GM12878 (cell line): ENCODE measurements around the gene CCDC57. TPM values are rescaled to one million over a fixed set of nuclear protein-coding genes. Genes with fewer than 3 reads are reported as not detected.
A peak's percentile ranks its signal among the peaks of the same experiment; 100 is the strongest.

ENCODE experiments used
- ATAC-seq: fragments of 200-7000 bp; cut with Tn5 transposase; 3 replicates; pipeline ENCODE4 v1.9.1; 2020; ENCODE audit warnings: mild to moderate bottlenecking, moderate library complexity
- BruUV-seq: library from RNA; stranded (reverse); fragments of 400-500 nt; replicated peaks from 2 replicates; lab custom pipeline; 2021; lab: Mats Ljungman, UMichigan
- CTCF ChIA-PET: fragments of 300-600 bp; sonication (Branson Sonifier 250); formaldehyde crosslinking; extraction: SDS; loops from one replicate; lab custom pipeline; 2021; ENCODE audit warnings: inconsistent platforms; lab: Yijun Ruan, JAX
- POLR2A ChIA-PET: fragments of 350-600 bp; formaldehyde crosslinking; extraction: SDS; loops from one replicate; lab custom pipeline; 2021; ENCODE audit warnings: inconsistent platforms; lab: Charles Lee
- RAD21 ChIA-PET: fragments of 300-600 bp; sonication (Branson Sonifier 250); formaldehyde crosslinking; loops from one replicate; lab custom pipeline; 2023; ENCODE audit warnings: antibody characterized with exemption; ENCODE audit not compliant: unreplicated experiment; lab: Charles Lee
- SMC1A ChIA-PET: fragments of 300-600 bp; sonication (Branson Sonifier 250); formaldehyde crosslinking; loops from one replicate; lab custom pipeline; 2023; ENCODE audit not compliant: unreplicated experiment, uncharacterized antibody; lab: Charles Lee
- DNase-seq: peaks from one replicate; pipeline ENCODE4 v3.0.0-alpha.2; 2011; ENCODE audit warnings: low read depth, low spot score
- FAIRE-seq: peaks from 3 replicates; lab custom pipeline; 2011; peaks lifted over from hg19 to GRCh38; lab: Jason Lieb, UNC
- H2AFZ ChIP-seq: 2 replicates; pipeline ENCODE4 v1.6.0; 2011; ENCODE audit warnings: low read depth, low read length, control low read depth; ENCODE audit not compliant: control insufficient read depth
- H3K27ac ChIP-seq: 2 replicates; pipeline ENCODE4 v1.5.1; 2011; ENCODE audit warnings: control low read depth; ENCODE audit not compliant: control insufficient read depth, insufficient read depth
- H3K27me3 ChIP-seq, 2 experiments: replicated peaks in 1 of 2; 2 replicates each; pipeline versions ENCODE4 v1.6.0 to v1.6.1; 2011; ENCODE audit warnings: low read length in 1 of 2; ENCODE audit not compliant: control insufficient read depth in 2 of 2, insufficient read depth in 2 of 2
- H3K36me3 ChIP-seq, 2 experiments: 2 replicates each; pipeline ENCODE4 v1.5.1; 2011; ENCODE audit warnings: low read length in 1 of 2; ENCODE audit not compliant: control insufficient read depth in 2 of 2, insufficient read depth in 2 of 2
- H3K4me1 ChIP-seq: 2 replicates; pipeline ENCODE4 v1.6.1; 2011; ENCODE audit warnings: mild to moderate bottlenecking, low read length, moderate library complexity, mixed read lengths; ENCODE audit not compliant: control insufficient read depth, insufficient read depth
- H3K4me2 ChIP-seq: 2 replicates; pipeline ENCODE4 v1.6.0; 2011; ENCODE audit warnings: control low read depth; ENCODE audit not compliant: control insufficient read depth, insufficient read depth
- H3K4me3 ChIP-seq: fragments of 200-600 bp; sonication (generic); 2 replicates; pipeline ENCODE4 v1.5.1; 2016
- H3K79me2 ChIP-seq: 2 replicates; pipeline ENCODE4 v1.6.0; 2011; ENCODE audit warnings: low read length; ENCODE audit not compliant: control insufficient read depth, insufficient read depth
- H3K9ac ChIP-seq: 2 replicates; pipeline ENCODE4 v1.8.0; 2011; ENCODE audit warnings: low read length, control low read depth, mixed read lengths; ENCODE audit not compliant: control insufficient read depth, insufficient read depth
- H3K9me3 ChIP-seq: replicated peaks from 3 replicates; pipeline ENCODE4 v1.5.1; 2011; ENCODE audit warnings: mild to moderate bottlenecking, low read length; ENCODE audit not compliant: control insufficient read depth, insufficient read depth
- H4K20me1 ChIP-seq: 2 replicates; pipeline ENCODE4 v1.6.0; 2011; ENCODE audit not compliant: control insufficient read depth, insufficient read depth
- CBX3 ChIP-seq: fragments of 200-600 bp; sonication (generic); IDR thresholded peaks from 2 replicates; pipeline ENCODE4 v1.6.1; 2016; ENCODE audit warnings: low read depth, borderline replicate concordance
- CEBPB ChIP-seq, 2 experiments: fragments of 150-350 bp in 1 of 2; IDR thresholded peaks; 2 replicates each; pipeline ENCODE4 v1.6.1; 2012 to 2014; ENCODE audit warnings: low read depth in 2 of 2, low read length in 2 of 2, borderline replicate concordance in 1 of 2, inconsistent platforms in 1 of 2
- DPF2 ChIP-seq: fragments of 450-650 bp; IDR thresholded peaks from 2 replicates; pipeline ENCODE4 v1.6.1; 2017; ENCODE audit warnings: mild to moderate bottlenecking
- EED ChIP-seq: sonication (generic); IDR thresholded peaks from 2 replicates; pipeline ENCODE4 v1.6.1; 2016; ENCODE audit warnings: antibody characterized with exemption, low read depth
- POLR2A ChIP-seq: IDR thresholded peaks from 2 replicates; pipeline ENCODE4 v1.6.1; 2011; ENCODE audit warnings: low read depth, mild to moderate bottlenecking, low read length
- SMAD5 ChIP-seq: IDR thresholded peaks from 2 replicates; pipeline ENCODE4 v1.6.1; 2016; ENCODE audit warnings: antibody characterized with exemption, low read depth
- ZNF24 ChIP-seq: fragments of 450-650 bp; IDR thresholded peaks from 2 replicates; pipeline ENCODE4 v1.6.1; 2017; ENCODE audit warnings: antibody characterized with exemption, mild to moderate bottlenecking
- WGBS: methylation state at CpG from one replicate; pipeline ENCODE4 v1.1.6; 2016; ENCODE audit warnings: low lambda C conversion rate; ENCODE audit not compliant: insufficient replicate concordance, insufficient coverage; ENCODE audit errors: missing lambda C conversion rate; 5-methylcytosine and 5-hydroxymethylcytosine counted together
- in situ Hi-C: fragments of 300-500 bp; cut with MboI; formaldehyde crosslinking; loops from 9 replicates; pipeline ENCODE4 v1.14.3; 2018; ENCODE audit warnings: mixed read lengths
- intact Hi-C: fragments of 100-400 bp; cut with micrococcal nuclease; formaldehyde crosslinking; loops from one replicate; pipeline ENCODE4 v1.14.2; 2022; ENCODE audit not compliant: unreplicated experiment
- polyA plus RNA-seq, 11 experiments: library from polyadenylated mRNA; depleted of rRNA in 4 of 11; unstranded in 6 of 11; stranded (reverse) in 5 of 11; fragments of >200 nt; fragmentation: Nextera tagmentation in 4 of 11; fragmentation: Illumina TruSeq in 1 of 11; extraction: Ambion mirVana in 4 of 11; extraction: Trizol in 1 of 11; gene quantifications; 1 replicate in 1 of 11; 2 replicates in 10 of 11; pipeline versions ENCODE4 v1.2.1 to v1.2.3, GENCODE V29; 2011 to 2016; ENCODE audit warnings: inconsistent platforms in 2 of 11, missing spikeins in 2 of 11, low read depth in 1 of 11
- total RNA-seq, 4 experiments: library from RNA; depleted of rRNA in 3 of 4; stranded (reverse); fragments of >200 nt in 3 of 4; fragmentation: Illumina TruSeq in 1 of 4; extraction: Trizol in 1 of 4; gene quantifications; 2 replicates each; pipeline versions ENCODE4 v1.2.1 to v1.2.3, GENCODE V29; 2013 to 2021

The CCDC57 gene
- total and polyA plus RNA-seq, 10 of the 15 experiments (the other 5 are each of a cell fraction or from before 2014, with no cell fraction given), result 5.4 to 123 (median 45.8) TPM

GRCh38 chr17:82055965-82056728 lies 156.5 kb downstream of the CCDC57 start:
- Histone ChIP-seq H3K27ac (no peak overlapping the region), H3K4me3 (no peak overlapping the region), H3K36me3 (peaks cover under 1 to 33% of the 10 kb centered on the region in 2 experiments), H3K4me1 (peaks cover 4% of the 10 kb centered on the region), H3K4me2 (no peak overlapping the region), H3K9ac (no peak overlapping the region), H4K20me1 (no peaks in the 10 kb centered on the region), H2AFZ (no peak overlapping the region), H3K27me3 (no peaks in the 10 kb centered on the region), H3K9me3 (no peaks in the 10 kb centered on the region), H3K79me2 (peaks cover 14% of the 10 kb centered on the region)
- RAD21 ChIA-PET, result no interaction called here
- no peak for ATAC-seq
- no TSS peak for BruUV-seq
- in situ Hi-C loops (no loop called here), intact Hi-C loops (no loop called here)
- no peak for FAIRE-seq
- SMC1A ChIA-PET, result no interaction called here
- POLR2A ChIA-PET, result interaction anchor here (0.6 to 2.4 kb wide), 2 partner anchors 10 to 19 kb away, joined by 3 to 6 read pairs; partner anchors contain the start of gene DCXR
- CTCF ChIA-PET, result no interaction called here
- DNase-seq, result no peak
- TF ChIP-seq CEBPB (IDR thresholded peaks at IDR 0.05; ENCODE audit: borderline replicate concordance in 1 of 2, low read depth in 2 of 2, low read length in 2 of 2), result no peak
- 0 out of 2 replicates have a peak, but pooled peaks have one; percentile 9 for TF ChIP-seq SMAD5
- WGBS, result 89% methylated on average over 26 of the region's 28 CpGs

GRCh38 chr17:82055023-82055964 lies 157.3 kb downstream of the CCDC57 start:
- ATAC-seq (no peak), DNase-seq (no peak), FAIRE-seq (no peak)
- peaks cover 4% of the 10 kb centered on the region for H3K4me1 ChIP-seq
- ChIA-PET POLR2A (interaction anchor here (0.6 to 2.4 kb wide), 2 partner anchors 11 to 18 kb away, joined by 3 to 6 read pairs; partner anchors contain the start of gene DCXR), RAD21 (no interaction called here), CTCF (no interaction called here), SMC1A (no interaction called here)
- H3K9ac ChIP-seq, result no peak overlapping the region
- TF ChIP-seq DPF2 (no peak), EED (no peak), CBX3 (no peak), POLR2A (peak; percentile 59), ZNF24 (no peak)
- in situ Hi-C loops (no loop called here), intact Hi-C loops (no loop called here)
- no peaks in the 10 kb centered on the region for H3K27me3 ChIP-seq
- BruUV-seq, result no TSS peak
- no peak overlapping the region for H3K4me2 ChIP-seq
- peaks cover 0 to 27% of the 10 kb centered on the region in 2 experiments for H3K36me3 ChIP-seq
- H3K9me3 ChIP-seq, result no peaks in the 10 kb centered on the region
- no peak overlapping the region for H3K4me3 ChIP-seq
- peaks cover 14% of the 10 kb centered on the region for H3K79me2 ChIP-seq
- H3K27ac ChIP-seq, result no peak overlapping the region
- no peaks in the 10 kb centered on the region for H4K20me1 ChIP-seq
- WGBS, result 69% methylated on average over 23 of the region's 26 CpGs
- no peak overlapping the region for H2AFZ ChIP-seq
